Mammary microvascular endothelial cell (primary cell): ENCODE data around the gene ZNF394. TPM values are rescaled to one million over a fixed set of nuclear protein-coding genes. Genes with fewer than 3 reads are reported as not detected.

Experiments used
- total RNA-seq: library from RNA; depleted of rRNA; stranded (reverse); fragments of >200 nt; gene quantifications from 2 replicates; pipeline ENCODE4 v1.2.3, GENCODE V29; 2015

ZNF394 gene
- total RNA-seq: 22.6 and 46.6 TPM in 2 replicates

GRCh38 chr7:99499721-99500636 is at the start of gene ZNF394:
Gene ZNF394, minus strand, starts transcription at chr7:99500281. Its CDS starts 188 bp downstream, at chr7:99500093.

GRCh38 chr7:99504603-99505323 is 4.7 kb upstream of the ZNF394 start, which contains the start of gene ZKSCAN5:
Gene ZKSCAN5, plus strand, starts transcription at chr7:99504662. Its CDS starts 1,383 bp downstream, at chr7:99506045.

GRCh38 chr7:99472561-99473314 is 27.3 kb downstream of the ZNF394 start, which contains the start of gene ZNF789:
Gene ZNF789, plus strand, starts transcription at chr7:99472890. Its CDS starts 3,567 bp downstream, at chr7:99476457.

Other genes starting within 250 kb of the ZNF394 start
- gene MYH16, start 227.4 kb downstream of the ZNF394 start, total RNA-seq: 0.64 and 0.67 TPM in 2 replicates
- gene ARPC1A, start 174.4 kb downstream of the ZNF394 start, total RNA-seq: 204 and 206 TPM in 2 replicates
- gene ARPC1B, start 125.6 kb downstream of the ZNF394 start, total RNA-seq: 549 and 654 TPM in 2 replicates
- gene PDAP1, start 91.7 kb downstream of the ZNF394 start, total RNA-seq: 138 and 147 TPM in 2 replicates
- gene BUD31, start 91.3 kb downstream of the ZNF394 start, total RNA-seq: 96.2 and 119 TPM in 2 replicates
- 3.4 and 5.1 TPM in 2 replicates for gene PTCD1, start 61.5 kb downstream of the ZNF394 start, total RNA-seq
- gene CPSF4, start 61.3 kb downstream of the ZNF394 start, total RNA-seq: 17.6 and 20.2 TPM in 2 replicates
- gene ATP5MF, start 34.1 kb downstream of the ZNF394 start, total RNA-seq: 2,289 and 2,453 TPM in 2 replicates
- 2.3 and 2.8 TPM in 2 replicates for gene ZNF789, start 27.4 kb downstream of the ZNF394 start, total RNA-seq
- gene ZKSCAN5, start 4.4 kb upstream of the ZNF394 start, total RNA-seq: 7.5 and 8.9 TPM in 2 replicates
- 3.0 and 3.9 TPM in 2 replicates for gene FAM200A, start 51.8 kb upstream of the ZNF394 start, total RNA-seq
- gene ZNF655, start 58.4 kb upstream of the ZNF394 start, total RNA-seq: 21.4 and 22.1 TPM in 2 replicates
- 0.15 TPM in 1 of 2 replicates, not detected in the other for gene TMEM225B, start 98.0 kb upstream of the ZNF394 start, total RNA-seq
- gene ZSCAN25, start 116.7 kb upstream of the ZNF394 start, total RNA-seq: 6.7 and 16.0 TPM in 2 replicates
- gene CYP3A5, start 179.7 kb upstream of the ZNF394 start, total RNA-seq: not detected in 2 replicates
- not detected in 2 replicates for gene CYP3A7, start 234.9 kb upstream of the ZNF394 start, total RNA-seq